HEK293 (cell line): ENCODE measurements around the gene CFAP119.

Experiments
- GLIS2 ChIP-seq: fragments of 450-650 bp; formaldehyde crosslinking; IDR thresholded peaks from 2 replicates; pipeline ENCODE4 v1.5.1; 2016; ENCODE audit warnings: missing biosample characterization, missing genetic modification characterization
- MYNN ChIP-seq: fragments of 450-650 bp; formaldehyde crosslinking; IDR thresholded peaks from 2 replicates; pipeline ENCODE4 v1.5.1; 2016; ENCODE audit warnings: missing biosample characterization, missing genetic modification characterization, borderline replicate concordance
- PRDM1 ChIP-seq: fragments of 450-650 bp; formaldehyde crosslinking; IDR thresholded peaks from 2 replicates; pipeline ENCODE4; 2016; ENCODE audit warnings: missing biosample characterization, missing genetic modification characterization
- ZNF175 ChIP-seq: fragments of 450-650 bp; formaldehyde crosslinking; IDR thresholded peaks from 2 replicates; pipeline ENCODE4 v1.5.1; 2016; ENCODE audit warnings: missing biosample characterization, missing genetic modification characterization
- ZSCAN5A ChIP-seq: fragments of 450-650 bp; formaldehyde crosslinking; IDR thresholded peaks from 2 replicates; pipeline ENCODE4 v1.5.1; 2016; ENCODE audit warnings: missing biosample characterization, missing genetic modification characterization
- TF ChIP-seq, protein P1 (sequence below): fragments of 450-650 bp; formaldehyde crosslinking; IDR thresholded peaks from 2 replicates; pipeline ENCODE4 v1.5.1; 2016; ENCODE audit warnings: missing biosample characterization, missing genetic modification characterization

DNA sequence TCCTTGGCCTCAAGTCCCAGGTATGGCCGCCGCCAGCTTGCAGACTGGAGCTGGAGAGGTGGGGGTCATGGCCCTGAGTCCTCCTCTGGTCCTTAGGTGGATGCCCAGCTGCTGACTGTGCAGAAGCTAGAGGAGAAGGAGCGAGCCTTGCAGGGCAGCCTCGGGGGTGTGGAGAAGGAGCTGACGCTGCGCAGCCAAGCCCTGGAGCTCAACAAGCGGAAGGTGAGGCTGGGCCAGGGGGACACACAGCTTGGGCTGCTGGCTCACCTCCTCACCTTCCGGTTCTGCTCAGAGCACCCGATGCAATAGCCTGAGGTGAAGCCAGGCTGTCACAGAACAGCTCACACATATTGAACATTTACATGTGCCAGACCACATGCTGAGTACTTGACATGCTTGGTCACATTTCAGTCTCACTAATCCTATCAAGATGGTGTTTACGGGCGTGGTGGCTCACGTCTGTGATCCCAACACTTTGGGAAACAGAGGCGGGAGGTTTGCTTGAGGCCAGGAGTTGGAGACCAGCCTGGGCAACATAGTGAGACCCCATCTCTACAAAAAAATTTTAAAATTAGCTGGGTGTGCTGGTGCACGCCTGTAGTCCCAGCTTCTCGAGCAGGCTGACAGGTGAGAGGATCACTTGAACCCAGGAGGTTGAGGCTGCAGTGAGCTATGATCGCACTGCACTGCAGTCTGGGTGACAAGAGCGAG, 7.7 kb upstream of the CFAP119 start:
- TF ChIP-seq, protein P1, sequence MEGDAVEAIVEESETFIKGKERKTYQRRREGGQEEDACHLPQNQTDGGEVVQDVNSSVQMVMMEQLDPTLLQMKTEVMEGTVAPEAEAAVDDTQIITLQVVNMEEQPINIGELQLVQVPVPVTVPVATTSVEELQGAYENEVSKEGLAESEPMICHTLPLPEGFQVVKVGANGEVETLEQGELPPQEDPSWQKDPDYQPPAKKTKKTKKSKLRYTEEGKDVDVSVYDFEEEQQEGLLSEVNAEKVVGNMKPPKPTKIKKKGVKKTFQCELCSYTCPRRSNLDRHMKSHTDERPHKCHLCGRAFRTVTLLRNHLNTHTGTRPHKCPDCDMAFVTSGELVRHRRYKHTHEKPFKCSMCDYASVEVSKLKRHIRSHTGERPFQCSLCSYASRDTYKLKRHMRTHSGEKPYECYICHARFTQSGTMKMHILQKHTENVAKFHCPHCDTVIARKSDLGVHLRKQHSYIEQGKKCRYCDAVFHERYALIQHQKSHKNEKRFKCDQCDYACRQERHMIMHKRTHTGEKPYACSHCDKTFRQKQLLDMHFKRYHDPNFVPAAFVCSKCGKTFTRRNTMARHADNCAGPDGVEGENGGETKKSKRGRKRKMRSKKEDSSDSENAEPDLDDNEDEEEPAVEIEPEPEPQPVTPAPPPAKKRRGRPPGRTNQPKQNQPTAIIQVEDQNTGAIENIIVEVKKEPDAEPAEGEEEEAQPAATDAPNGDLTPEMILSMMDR (tag by site-specific recombination), result no peak
- TF ChIP-seq MYNN (tag by site-specific recombination), result no peak
- no peak for TF ChIP-seq PRDM1
- TF ChIP-seq GLIS2 (tag by site-specific recombination), result no peak
- no peak for TF ChIP-seq ZSCAN5A (tag by site-specific recombination)
- no peak for TF ChIP-seq ZNF175 (tag by site-specific recombination)
